Measurements from ENCODE around the gene C2orf49.

The C2orf49 gene

GRCh38 chr2:105397953-105398335 is 60.6 kb downstream of the C2orf49 start:
- no peak for TF ChIP-seq CTCF (conservative IDR thresholded peaks at IDR 0.05)
- H3K27ac ChIP-seq = no peak overlapping the region

GRCh38 chr2:105398336-105399206 is 61.2 kb downstream of the C2orf49 start, which contains the start of gene FHL2:
FHL2 (minus strand) TSS chr2:105399051; CDS start chr2:105386516, 12,535 bp downstream.
- H3K27ac ChIP-seq = no peak within 1 kb of the TSS; the same call in 1 of the 2 replicates
- TF ChIP-seq CTCF (conservative IDR thresholded peaks at IDR 0.05) = peak; percentile 77

Data from VCaP (cell line).